CD14-positive monocyte (primary cell): Measurements from ENCODE around the gene SDK1. TPM values are rescaled to one million over a fixed set of nuclear protein-coding genes. Genes with fewer than 3 reads are reported as not detected.

Source experiments
- DNase-seq, 3 donors: peaks; one replicate each; pipeline ENCODE4 v3.0.0-alpha.2; 2011 to 2022
- H2AFZ ChIP-seq: 2 replicates; pipeline ENCODE4 v1.6.0; 2012; ENCODE audit warnings: mild to moderate bottlenecking, low read depth, low read length, inconsistent platforms; ENCODE audit not compliant: insufficient read depth, poor library complexity, severe bottlenecking
- H3K27ac ChIP-seq, 2 donors: 1 replicate in 1 of 2; 2 replicates in 1 of 2; pipeline ENCODE4 v1.5.1; 2012 to 2013; ENCODE audit warnings: low read length in 2 of 2, control low read depth in 1 of 2, inconsistent platforms in 1 of 2, low read depth in 1 of 2, mild to moderate bottlenecking in 1 of 2
- H3K27me3 ChIP-seq, 2 donors: one replicate each; pipeline versions ENCODE4 v1.6.0 to v1.6.1; 2011 to 2013; ENCODE audit warnings: low read length in 2 of 2; ENCODE audit not compliant: control insufficient read depth in 2 of 2, insufficient read depth in 2 of 2
- H3K36me3 ChIP-seq, 2 donors: replicated peaks in 1 of 2; 1 replicate in 1 of 2; 2 replicates in 1 of 2; pipeline versions ENCODE4 v1.5.1 to v1.6.1; 2012 to 2013; ENCODE audit warnings: low read length in 2 of 2, control low read depth in 1 of 2, inconsistent platforms in 1 of 2, mild to moderate bottlenecking in 1 of 2; ENCODE audit not compliant: insufficient read depth in 2 of 2, control insufficient read depth in 1 of 2
- H3K4me1 ChIP-seq, 2 donors: 1 replicate in 1 of 2; 2 replicates in 1 of 2; pipeline versions ENCODE4 v1.5.1 to v1.6.1; 2012 to 2013; ENCODE audit warnings: low read length in 2 of 2, control low read depth in 1 of 2, inconsistent platforms in 1 of 2, mild to moderate bottlenecking in 1 of 2, moderate library complexity in 1 of 2; ENCODE audit not compliant: insufficient read depth in 2 of 2, control insufficient read depth in 1 of 2
- H3K4me2 ChIP-seq: replicated peaks from 2 replicates; pipeline ENCODE3; 2012; ENCODE audit warnings: low read length, moderate library complexity, mild to moderate bottlenecking; ENCODE audit not compliant: poor library complexity, severe bottlenecking; ENCODE audit errors: extremely low read depth
- H3K4me3 ChIP-seq, 3 experiments: fragments of 200-600 bp in 1 of 3; sonication (generic) in 1 of 3; replicated peaks in 1 of 3; 1 replicate in 2 of 3; 2 replicates in 1 of 3; pipeline ENCODE4 v1.5.1; 2011 to 2013; ENCODE audit warnings: low read length in 3 of 3, mild to moderate bottlenecking in 3 of 3, control low read depth in 2 of 3, low read depth in 2 of 3, inconsistent platforms in 1 of 3, moderate library complexity in 1 of 3
- H3K79me2 ChIP-seq: 2 replicates; pipeline ENCODE4 v1.6.0; 2012; ENCODE audit warnings: mild to moderate bottlenecking, control low read depth, inconsistent platforms, low read length, moderate library complexity; ENCODE audit not compliant: insufficient read depth
- H3K9ac ChIP-seq: 2 replicates; pipeline ENCODE4 v1.6.0; 2017; ENCODE audit warnings: low read length, mild to moderate bottlenecking; ENCODE audit not compliant: insufficient read depth, poor library complexity, severe bottlenecking
- H3K9me3 ChIP-seq, 2 donors: replicated peaks in 1 of 2; 1 replicate in 1 of 2; 2 replicates in 1 of 2; pipeline versions ENCODE4 v1.5.1 to v1.6.1; 2012 to 2013; ENCODE audit warnings: low read length in 2 of 2, control low read depth in 1 of 2; ENCODE audit not compliant: control insufficient read depth in 1 of 2, insufficient read depth in 1 of 2
- H4K20me1 ChIP-seq: 2 replicates; pipeline ENCODE4 v1.6.0; 2012; ENCODE audit warnings: mild to moderate bottlenecking, low read length, control low read depth, moderate library complexity; ENCODE audit not compliant: insufficient read depth
- H3K27ac Mint-ChIP-seq, 7 donors: one replicate each; pipeline ENCODE4 v1.8.0; 2020; ENCODE audit warnings: mild to moderate bottlenecking in 7 of 7, mixed read lengths in 7 of 7, moderate library complexity in 6 of 7, inconsistent platforms in 2 of 7
- H3K27me3 Mint-ChIP-seq, 3 donors: one replicate each; pipeline ENCODE4 v1.8.0; 2021 to 2022; ENCODE audit warnings: low read depth in 3 of 3, mild to moderate bottlenecking in 3 of 3, mixed read lengths in 3 of 3, moderate library complexity in 3 of 3, inconsistent platforms in 1 of 3
- H3K36me3 Mint-ChIP-seq, 2 donors: one replicate each; pipeline ENCODE4 v1.8.0; 2020; ENCODE audit warnings: mixed read lengths in 2 of 2, inconsistent platforms in 1 of 2, mild to moderate bottlenecking in 1 of 2
- H3K4me1 Mint-ChIP-seq: one replicate; pipeline ENCODE4 v1.8.0; 2020; ENCODE audit warnings: mild to moderate bottlenecking, mixed read lengths
- H3K4me3 Mint-ChIP-seq, 2 donors: one replicate each; pipeline ENCODE4 v1.8.0; 2020; ENCODE audit warnings: mild to moderate bottlenecking in 2 of 2, mixed read lengths in 2 of 2, moderate library complexity in 1 of 2
- H3K9me3 Mint-ChIP-seq, 7 donors: one replicate each; pipeline ENCODE4 v1.8.0; 2020 to 2022; ENCODE audit warnings: mixed read lengths in 7 of 7, mild to moderate bottlenecking in 6 of 7, moderate library complexity in 6 of 7, inconsistent platforms in 2 of 7
- WGBS: methylation state at CpG from one replicate; pipeline ENCODE4 v1.1.5; 2013; ENCODE audit warnings: missing lambda C conversion rate; ENCODE audit not compliant: insufficient coverage; 5-methylcytosine and 5-hydroxymethylcytosine counted together
- intact Hi-C, 2 donors: fragments of 100-400 bp; cut with micrococcal nuclease; formaldehyde crosslinking; loops; one replicate each; pipeline versions ENCODE4 v1.15.0 to v1.15.1; 2023
- polyA plus RNA-seq, 3 donors: library from polyadenylated mRNA; depleted of rRNA in 1 of 3; unstranded in 2 of 3; stranded (reverse) in 1 of 3; fragments of 300-500 nt in 2 of 3; fragments of >200 nt in 1 of 3; fragmentation: Illumina TruSeq in 2 of 3; gene quantifications; 1 replicate in 2 of 3; 2 replicates in 1 of 3; pipeline ENCODE4 v1.2.3, GENCODE V29; 2012 to 2021
- TF ChIP-seq, protein P1 (sequence below): fragments of 200-600 bp; IDR thresholded peaks from one replicate; pipeline ENCODE4 v1.8.0; 2022; ENCODE audit warnings: antibody characterized with exemption, mild to moderate bottlenecking

SDK1 gene
- polyA plus RNA-seq, 3 donors = 0.01 TPM; not detected in 2

DNA sequence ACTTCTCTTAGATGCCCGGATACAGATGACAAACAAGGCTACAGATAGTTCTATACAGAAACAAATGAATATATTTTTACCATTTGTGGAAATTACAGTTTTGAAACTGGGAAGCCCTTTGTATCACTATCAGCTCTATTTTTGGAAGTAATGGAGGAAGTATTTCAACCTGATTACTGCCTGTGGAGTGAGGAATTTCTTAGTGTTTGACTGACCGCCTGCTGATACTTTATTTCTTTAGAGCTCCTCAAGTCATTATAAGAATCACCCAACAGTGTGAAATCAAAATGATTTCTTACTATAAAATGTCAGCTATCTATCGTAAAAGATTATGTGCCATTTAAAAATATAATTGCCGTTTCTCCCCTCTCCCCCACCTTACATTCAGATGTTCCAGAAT is 290.9 kb downstream of the SDK1 start:
- intact Hi-C loops = no loop called here
- Mint-ChIP-seq H3K27me3 (peaks cover 0 to 3% (median 2%) of the 10 kb centered on the region in 3 donors), H3K9me3 (peaks cover 0 to 3% (median 0%) of the 10 kb centered on the region in 7 donors), H3K27ac (no peak overlapping the region), H3K4me1 (no peaks in the 10 kb centered on the region), H3K36me3 (no peaks in the 10 kb centered on the region), H3K4me3 (no peak overlapping the region)
- WGBS = 90% methylated on average over 2 of the region's 4 CpGs
- H3K4me2 ChIP-seq = no peak overlapping the region
- no peaks in the 10 kb centered on the region for H3K36me3 ChIP-seq
- DNase-seq = no peak
- TF ChIP-seq, protein P1, sequence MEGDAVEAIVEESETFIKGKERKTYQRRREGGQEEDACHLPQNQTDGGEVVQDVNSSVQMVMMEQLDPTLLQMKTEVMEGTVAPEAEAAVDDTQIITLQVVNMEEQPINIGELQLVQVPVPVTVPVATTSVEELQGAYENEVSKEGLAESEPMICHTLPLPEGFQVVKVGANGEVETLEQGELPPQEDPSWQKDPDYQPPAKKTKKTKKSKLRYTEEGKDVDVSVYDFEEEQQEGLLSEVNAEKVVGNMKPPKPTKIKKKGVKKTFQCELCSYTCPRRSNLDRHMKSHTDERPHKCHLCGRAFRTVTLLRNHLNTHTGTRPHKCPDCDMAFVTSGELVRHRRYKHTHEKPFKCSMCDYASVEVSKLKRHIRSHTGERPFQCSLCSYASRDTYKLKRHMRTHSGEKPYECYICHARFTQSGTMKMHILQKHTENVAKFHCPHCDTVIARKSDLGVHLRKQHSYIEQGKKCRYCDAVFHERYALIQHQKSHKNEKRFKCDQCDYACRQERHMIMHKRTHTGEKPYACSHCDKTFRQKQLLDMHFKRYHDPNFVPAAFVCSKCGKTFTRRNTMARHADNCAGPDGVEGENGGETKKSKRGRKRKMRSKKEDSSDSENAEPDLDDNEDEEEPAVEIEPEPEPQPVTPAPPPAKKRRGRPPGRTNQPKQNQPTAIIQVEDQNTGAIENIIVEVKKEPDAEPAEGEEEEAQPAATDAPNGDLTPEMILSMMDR = no peak
- no peaks in the 10 kb centered on the region for H3K4me1 ChIP-seq
- no peaks in the 10 kb centered on the region for H4K20me1 ChIP-seq
- no peaks in the 10 kb centered on the region for H3K27me3 ChIP-seq
- no peak overlapping the region for H3K4me3 ChIP-seq
- no peaks in the 10 kb centered on the region for H3K9me3 ChIP-seq
- H2AFZ ChIP-seq = no peak overlapping the region
- H3K9ac ChIP-seq = no peak overlapping the region
- no peaks in the 10 kb centered on the region for H3K79me2 ChIP-seq
- H3K27ac ChIP-seq = no peak overlapping the region

DNA sequence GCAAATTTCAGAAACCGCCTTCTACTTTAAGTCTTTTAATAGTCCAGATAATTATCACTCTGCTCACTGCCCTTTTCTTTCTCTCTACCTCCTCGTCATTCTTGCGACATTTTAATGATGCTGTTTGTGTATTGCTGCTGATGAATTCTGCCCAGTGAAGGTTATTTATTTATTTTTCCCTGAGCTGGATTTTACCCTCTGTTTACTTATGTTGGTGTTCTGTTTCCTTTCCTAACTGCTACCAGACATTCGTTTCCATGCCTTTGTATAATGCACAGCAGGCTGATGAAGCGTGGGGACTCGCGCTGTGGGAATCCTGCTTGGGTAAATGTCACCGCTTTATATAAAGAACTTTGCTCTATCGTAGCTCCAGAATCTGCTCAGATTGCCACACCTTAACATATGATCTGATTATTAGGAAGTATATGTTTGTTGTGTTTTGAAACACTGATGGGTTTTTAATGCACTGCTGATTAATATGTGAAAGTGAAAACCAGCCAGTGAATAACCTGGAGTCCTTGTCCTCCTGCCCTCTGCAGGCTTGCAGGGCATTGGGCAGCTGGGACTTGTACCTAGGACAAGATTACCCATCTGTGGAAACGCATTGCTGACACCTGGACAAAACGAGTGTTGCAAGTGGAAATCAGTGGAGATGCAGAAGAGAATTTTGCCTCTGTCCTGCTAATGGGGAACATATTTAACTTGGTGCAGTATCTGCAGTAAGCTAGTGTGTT is 291.5 kb downstream of the SDK1 start:
- Histone ChIP-seq H3K36me3 (no peaks in the 10 kb centered on the region), H3K9me3 (no peaks in the 10 kb centered on the region), H3K27me3 (no peaks in the 10 kb centered on the region), H3K9ac (no peak overlapping the region), H3K79me2 (no peaks in the 10 kb centered on the region), H2AFZ (no peak overlapping the region), H4K20me1 (no peaks in the 10 kb centered on the region), H3K4me2 (no peak overlapping the region), H3K4me3 (no peak overlapping the region), H3K27ac (no peak overlapping the region), H3K4me1 (no peaks in the 10 kb centered on the region)
- H3K27ac Mint-ChIP-seq = no peak overlapping the region
- H3K4me3 Mint-ChIP-seq = no peak overlapping the region
- peaks cover 0 to 3% (median 2%) of the 10 kb centered on the region in 3 donors for H3K27me3 Mint-ChIP-seq
- no peak for DNase-seq
- intact Hi-C loops = no loop called here
- TF ChIP-seq, protein P1 = no peak
- H3K4me1 Mint-ChIP-seq = no peaks in the 10 kb centered on the region
- H3K36me3 Mint-ChIP-seq = no peaks in the 10 kb centered on the region
- 78% methylated on average over 2 of the region's 11 CpGs for WGBS
- peaks cover 0 to 6% (median 0%) of the 10 kb centered on the region in 7 donors for H3K9me3 Mint-ChIP-seq
